ENCODE data around the gene PNCK.

DNA sequence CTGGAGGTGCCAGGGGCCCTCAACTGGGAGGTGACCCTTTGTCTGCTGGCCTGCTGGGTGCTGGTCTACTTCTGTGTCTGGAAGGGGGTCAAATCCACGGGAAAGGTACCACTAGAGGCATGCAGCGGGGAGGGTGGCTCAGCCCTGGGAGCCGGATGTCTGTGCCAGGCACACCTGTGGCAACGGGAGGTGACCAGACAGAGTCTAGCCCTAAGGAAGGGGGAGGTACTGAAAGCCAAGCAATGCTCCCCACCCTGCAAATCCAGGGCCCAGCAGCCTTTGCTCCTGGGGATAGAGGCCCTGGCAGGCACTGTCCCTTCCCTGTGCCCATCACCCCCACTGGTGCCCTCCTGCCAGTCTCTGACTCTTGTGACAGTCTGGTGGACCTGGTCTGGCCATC lies 18.4 kb upstream of the PNCK start:
- TF ChIP-seq, protein P1, sequence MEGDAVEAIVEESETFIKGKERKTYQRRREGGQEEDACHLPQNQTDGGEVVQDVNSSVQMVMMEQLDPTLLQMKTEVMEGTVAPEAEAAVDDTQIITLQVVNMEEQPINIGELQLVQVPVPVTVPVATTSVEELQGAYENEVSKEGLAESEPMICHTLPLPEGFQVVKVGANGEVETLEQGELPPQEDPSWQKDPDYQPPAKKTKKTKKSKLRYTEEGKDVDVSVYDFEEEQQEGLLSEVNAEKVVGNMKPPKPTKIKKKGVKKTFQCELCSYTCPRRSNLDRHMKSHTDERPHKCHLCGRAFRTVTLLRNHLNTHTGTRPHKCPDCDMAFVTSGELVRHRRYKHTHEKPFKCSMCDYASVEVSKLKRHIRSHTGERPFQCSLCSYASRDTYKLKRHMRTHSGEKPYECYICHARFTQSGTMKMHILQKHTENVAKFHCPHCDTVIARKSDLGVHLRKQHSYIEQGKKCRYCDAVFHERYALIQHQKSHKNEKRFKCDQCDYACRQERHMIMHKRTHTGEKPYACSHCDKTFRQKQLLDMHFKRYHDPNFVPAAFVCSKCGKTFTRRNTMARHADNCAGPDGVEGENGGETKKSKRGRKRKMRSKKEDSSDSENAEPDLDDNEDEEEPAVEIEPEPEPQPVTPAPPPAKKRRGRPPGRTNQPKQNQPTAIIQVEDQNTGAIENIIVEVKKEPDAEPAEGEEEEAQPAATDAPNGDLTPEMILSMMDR (conservative IDR thresholded peaks at IDR 0.05 in 1 of 2, IDR thresholded peaks at IDR 0.05 in 1 of 2; ENCODE audit: extremely low read depth in 1 of 2, insufficient read depth in 1 of 2, low read depth in 1 of 2, low read length in 2 of 2), result no peak
- TF ChIP-seq EZH2 (IDR thresholded peaks at IDR 0.05; ENCODE audit: borderline replicate concordance, low read length), result no peak

Measured in mammary epithelial cell (primary cell).